Endothelial cell of umbilical vein (primary cell): ENCODE results near the gene GRIK3. TPM values are rescaled to one million over a fixed set of nuclear protein-coding genes. Genes with fewer than 3 reads are reported as not detected.

Experiments
- BruUV-seq: library from RNA; stranded (reverse); fragments of 400-500 nt; replicated peaks from 2 replicates; lab custom pipeline; 2021; lab: Mats Ljungman, UMichigan
- CTCF ChIA-PET: fragments of 300-600, 350-600 bp; sonication (Branson Sonifier 250); formaldehyde crosslinking; loops from one replicate; lab custom pipeline; 2021; ENCODE audit warnings: antibody characterized with exemption, inconsistent platforms; lab: Charles Lee
- POLR2A ChIA-PET: fragments of 300-600, 350-600 bp; sonication (Branson Sonifier 250); formaldehyde crosslinking; loops from one replicate; lab custom pipeline; 2021; ENCODE audit warnings: antibody characterized with exemption, inconsistent platforms; lab: Charles Lee
- DNase-seq: peaks from one replicate; pipeline ENCODE4 v3.0.0-alpha.2; 2011; ENCODE audit warnings: low read depth, low spot score
- FAIRE-seq: peaks from 2 replicates; lab custom pipeline; 2011; peaks lifted over from hg19 to GRCh38; lab: Jason Lieb, UNC
- H2AFZ ChIP-seq: 2 replicates; pipeline ENCODE4 v1.6.0; 2012; ENCODE audit warnings: low read depth, low read length, control low read depth, inconsistent platforms
- H3K27ac ChIP-seq: 2 replicates; pipeline ENCODE4 v1.5.1; 2011; ENCODE audit warnings: low read depth, mild to moderate bottlenecking, control low read depth, low read length, moderate library complexity; ENCODE audit not compliant: insufficient read depth
- H3K27me3 ChIP-seq, 2 experiments: 2 replicates each; pipeline versions ENCODE4 v1.6.0 to v1.6.1; 2011; ENCODE audit warnings: low read length in 2 of 2, mixed read lengths in 1 of 2; ENCODE audit not compliant: control insufficient read depth in 2 of 2, insufficient read depth in 2 of 2
- H3K36me3 ChIP-seq, 2 experiments: 2 replicates in 1 of 2; 3 replicates in 1 of 2; pipeline ENCODE4 v1.5.1; 2011; ENCODE audit warnings: low read length in 2 of 2, mild to moderate bottlenecking in 1 of 2, moderate library complexity in 1 of 2; ENCODE audit not compliant: control insufficient read depth in 2 of 2, insufficient read depth in 2 of 2; ENCODE audit errors: extremely low read depth in 1 of 2
- H3K4me1 ChIP-seq: 3 replicates; pipeline ENCODE4 v1.5.1; 2011; ENCODE audit warnings: mild to moderate bottlenecking, low read length; ENCODE audit not compliant: control insufficient read depth, insufficient read depth; ENCODE audit errors: extremely low read depth
- H3K4me2 ChIP-seq: 2 replicates; pipeline ENCODE4 v1.6.1; 2011; ENCODE audit warnings: low read length, control low read depth, mixed read lengths; ENCODE audit not compliant: insufficient read depth
- H3K4me3 ChIP-seq, 3 experiments: fragments of 200-600 bp in 1 of 3; sonication (generic), shearing (Covaris generic) in 1 of 3; replicated peaks in 1 of 3; 2 replicates each; pipeline ENCODE4 v1.5.1; 2011 to 2016; ENCODE audit warnings: control low read depth in 3 of 3, low read length in 3 of 3, mild to moderate bottlenecking in 2 of 3, inconsistent platforms in 1 of 3, low read depth in 1 of 3, moderate library complexity in 1 of 3; ENCODE audit not compliant: insufficient read depth in 1 of 3
- H3K79me2 ChIP-seq: 2 replicates; pipeline ENCODE4 v1.6.0; 2012; ENCODE audit warnings: low read length, inconsistent platforms; ENCODE audit not compliant: control insufficient read depth, insufficient read depth
- H3K9ac ChIP-seq: replicated peaks from 2 replicates; pipeline ENCODE3; 2011; ENCODE audit warnings: low read length, control low read depth; ENCODE audit not compliant: insufficient read depth; ENCODE audit errors: extremely low read depth
- H3K9me1 ChIP-seq: replicated peaks from 3 replicates; pipeline ENCODE4 v1.6.0; 2011; ENCODE audit warnings: mild to moderate bottlenecking, low read length; ENCODE audit not compliant: control insufficient read depth, insufficient read depth; ENCODE audit errors: extremely low read depth
- H3K9me3 ChIP-seq: replicated peaks from 2 replicates; pipeline ENCODE4 v1.5.1; 2012; ENCODE audit warnings: low read length, inconsistent platforms; ENCODE audit not compliant: control insufficient read depth, insufficient read depth
- H4K20me1 ChIP-seq: replicated peaks from 2 replicates; pipeline ENCODE3; 2011; ENCODE audit warnings: mild to moderate bottlenecking, low read length; ENCODE audit not compliant: control insufficient read depth, insufficient read depth; ENCODE audit errors: extremely low read depth
- EZH2 ChIP-seq: IDR thresholded peaks from 2 replicates; pipeline ENCODE4 v1.6.1; 2012; ENCODE audit warnings: borderline replicate concordance, low read depth, mild to moderate bottlenecking, moderate library complexity, low read length, inconsistent platforms; ENCODE audit not compliant: severe bottlenecking
- FOS ChIP-seq: IDR thresholded peaks from 2 replicates; pipeline ENCODE4 v1.6.1; 2011; ENCODE audit warnings: mild to moderate bottlenecking, low read length, moderate library complexity, borderline replicate concordance; ENCODE audit not compliant: insufficient read depth
- GATA2 ChIP-seq: IDR thresholded peaks from 2 replicates; pipeline ENCODE4 v1.7.0; 2011; ENCODE audit warnings: low read depth, mild to moderate bottlenecking, moderate library complexity, mixed read lengths, low read length; ENCODE audit not compliant: insufficient read length, insufficient read depth
- JUN ChIP-seq: IDR thresholded peaks from 2 replicates; pipeline ENCODE4 v1.6.1; 2011; ENCODE audit warnings: borderline replicate concordance, low read depth; ENCODE audit not compliant: insufficient read length, insufficient read depth
- MYC ChIP-seq: IDR thresholded peaks from one replicate; pipeline ENCODE4 v1.6.1; 2011; ENCODE audit warnings: mild to moderate bottlenecking, low read depth, low read length
- POLR2A ChIP-seq: IDR thresholded peaks from 2 replicates; pipeline ENCODE4 v1.6.1; 2012; ENCODE audit warnings: low read depth, mild to moderate bottlenecking, control low read depth, low read length
- POLR2AphosphoS5 ChIP-seq: IDR thresholded peaks from 2 replicates; pipeline ENCODE4 v1.6.1; 2012; ENCODE audit warnings: low read depth, mild to moderate bottlenecking, control low read depth, low read length, moderate library complexity; ENCODE audit not compliant: insufficient read depth
- dilution Hi-C: fragments of 300-500 bp; cut with MboI; formaldehyde crosslinking; loops from one replicate; pipeline ENCODE4 v1.15.0; 2019; ENCODE audit warnings: low sequenced_read_pairs; ENCODE audit not compliant: extremely low pct_ligation_motif_present
- intact Hi-C: fragments of 100-400 bp; cut with micrococcal nuclease; formaldehyde crosslinking; loops from one replicate; pipeline ENCODE4 v1.10.0; 2022
- polyA plus RNA-seq, 4 experiments: library from polyadenylated mRNA; depleted of rRNA in 3 of 4; stranded (reverse) in 3 of 4; unstranded in 1 of 4; fragments of >200 nt; gene quantifications; 2 replicates each; pipeline versions ENCODE4 v1.2.1 to v1.2.3, GENCODE V29; 2011 to 2012; ENCODE audit warnings: missing spikeins in 1 of 4
- total RNA-seq: library from RNA; stranded (reverse); gene quantifications from 2 replicates; pipeline ENCODE4 v1.2.3, GENCODE V29; 2021
- TF ChIP-seq, protein P1 (sequence below), 2 donors: IDR thresholded peaks; 1 replicate in 1 of 2; 2 replicates in 1 of 2; pipeline ENCODE4 v1.5.1; 2011; ENCODE audit warnings: low read length in 2 of 2, mild to moderate bottlenecking in 2 of 2, moderate library complexity in 2 of 2, control low read depth in 1 of 2, inconsistent platforms in 1 of 2, low read depth in 1 of 2; ENCODE audit not compliant: insufficient read depth in 1 of 2; ENCODE audit errors: extremely low read depth in 1 of 2
- TF ChIP-seq, protein P2 (sequence below): IDR thresholded peaks from 2 replicates; pipeline ENCODE4 v1.6.1; 2011; ENCODE audit not compliant: insufficient read depth, insufficient read length

Gene GRIK3
- total and polyA plus RNA-seq, 2 donors (not counting 3 experiments of a cell fraction or from before 2014, with no cell fraction given) = not detected

DNA sequence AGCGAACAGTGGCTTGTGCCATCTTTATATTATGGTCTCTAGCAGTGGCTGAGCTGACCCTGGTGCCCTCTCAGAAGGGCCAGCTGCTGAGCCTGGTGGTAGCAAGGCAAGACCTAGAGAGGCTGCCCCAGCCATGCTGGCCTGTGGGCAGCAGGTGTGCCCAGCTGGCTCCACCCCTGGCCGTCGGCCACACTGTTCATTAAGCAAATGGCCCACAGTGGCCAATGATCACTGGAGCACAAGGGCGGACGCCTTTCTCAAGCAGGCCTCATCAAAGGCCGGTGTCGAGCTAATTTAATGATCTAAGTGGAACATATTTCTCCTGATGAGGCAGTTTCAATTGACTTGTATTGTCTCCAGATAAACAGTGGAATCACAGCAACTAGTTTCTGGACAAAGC lies 89.4 kb downstream of the GRIK3 start:
- no peak overlapping the region for H3K9ac ChIP-seq
- BruUV-seq = no TSS peak
- H3K4me1 ChIP-seq = no peaks in the 10 kb centered on the region
- FAIRE-seq (no peak), DNase-seq (no peak)
- no peak overlapping the region for H2AFZ ChIP-seq
- no peaks in the 10 kb centered on the region for H3K36me3 ChIP-seq
- H3K27me3 ChIP-seq = no peaks in the 10 kb centered on the region
- no peak for TF ChIP-seq EZH2
- TF ChIP-seq, protein P1, sequence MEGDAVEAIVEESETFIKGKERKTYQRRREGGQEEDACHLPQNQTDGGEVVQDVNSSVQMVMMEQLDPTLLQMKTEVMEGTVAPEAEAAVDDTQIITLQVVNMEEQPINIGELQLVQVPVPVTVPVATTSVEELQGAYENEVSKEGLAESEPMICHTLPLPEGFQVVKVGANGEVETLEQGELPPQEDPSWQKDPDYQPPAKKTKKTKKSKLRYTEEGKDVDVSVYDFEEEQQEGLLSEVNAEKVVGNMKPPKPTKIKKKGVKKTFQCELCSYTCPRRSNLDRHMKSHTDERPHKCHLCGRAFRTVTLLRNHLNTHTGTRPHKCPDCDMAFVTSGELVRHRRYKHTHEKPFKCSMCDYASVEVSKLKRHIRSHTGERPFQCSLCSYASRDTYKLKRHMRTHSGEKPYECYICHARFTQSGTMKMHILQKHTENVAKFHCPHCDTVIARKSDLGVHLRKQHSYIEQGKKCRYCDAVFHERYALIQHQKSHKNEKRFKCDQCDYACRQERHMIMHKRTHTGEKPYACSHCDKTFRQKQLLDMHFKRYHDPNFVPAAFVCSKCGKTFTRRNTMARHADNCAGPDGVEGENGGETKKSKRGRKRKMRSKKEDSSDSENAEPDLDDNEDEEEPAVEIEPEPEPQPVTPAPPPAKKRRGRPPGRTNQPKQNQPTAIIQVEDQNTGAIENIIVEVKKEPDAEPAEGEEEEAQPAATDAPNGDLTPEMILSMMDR (IDR thresholded peaks at IDR 0.05; ENCODE audit: extremely low read depth in 1 of 2, insufficient read depth in 1 of 2, low read depth in 1 of 2, low read length in 2 of 2) = no peak
- TF ChIP-seq JUN = no peak
- TF ChIP-seq, protein P2, sequence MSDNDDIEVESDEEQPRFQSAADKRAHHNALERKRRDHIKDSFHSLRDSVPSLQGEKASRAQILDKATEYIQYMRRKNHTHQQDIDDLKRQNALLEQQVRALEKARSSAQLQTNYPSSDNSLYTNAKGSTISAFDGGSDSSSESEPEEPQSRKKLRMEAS = no peak
- no peak for TF ChIP-seq GATA2
- TF ChIP-seq MYC = no peak
- TF ChIP-seq POLR2A = no peak
- no peak for TF ChIP-seq POLR2AphosphoS5
- no peak for TF ChIP-seq FOS
- CTCF ChIA-PET = no interaction called here
- H3K4me3 ChIP-seq = no peak overlapping the region
- H3K9me1 ChIP-seq = no peaks in the 10 kb centered on the region
- intact Hi-C loops (no loop called here), dilution Hi-C loops (no loop called here)
- H3K9me3 ChIP-seq = no peaks in the 10 kb centered on the region
- POLR2A ChIA-PET = no interaction called here
- H3K4me2 ChIP-seq = no peak overlapping the region
- no peak overlapping the region for H3K27ac ChIP-seq
- no peaks in the 10 kb centered on the region for H3K79me2 ChIP-seq
- H4K20me1 ChIP-seq = no peaks in the 10 kb centered on the region
